KOPT-K1 (cell line): ENCODE data around the gene SYT17.
"Not testable (repeated sequence)": the region's sequence is repeated elsewhere in the genome, so short reads cannot be mapped to it uniquely, and the experiment has no call there.

Source experiments
- H3K27ac ChIP-seq: fragments of 200-600 bp; sonication (generic); 2 replicates; pipeline ENCODE4 v1.5.1; 2016; ENCODE audit warnings: antibody characterized with exemption, mild to moderate bottlenecking, low read depth, low read length; ENCODE audit not compliant: poor library complexity, severe bottlenecking
- H3K36me3 ChIP-seq: fragments of 200-600 bp; sonication (generic); 2 replicates; pipeline ENCODE4 v1.5.1; 2017; ENCODE audit warnings: antibody characterized with exemption, mild to moderate bottlenecking, low read length, moderate library complexity; ENCODE audit not compliant: insufficient read depth
- H3K9me3 ChIP-seq: fragments of 200-600 bp; sonication (generic); 2 replicates; pipeline ENCODE4 v1.5.1; 2017; ENCODE audit warnings: antibody characterized with exemption, low read length, mild to moderate bottlenecking; ENCODE audit not compliant: insufficient read depth, poor library complexity, severe bottlenecking

Gene SYT17

GRCh38 chr16:19175492-19176262 lies 7.6 kb downstream of the SYT17 start:
- Histone ChIP-seq H3K9me3 (no peaks in the 10 kb centered on the region), H3K27ac (no peak overlapping the region), H3K36me3 (no peaks in the 10 kb centered on the region)

DNA sequence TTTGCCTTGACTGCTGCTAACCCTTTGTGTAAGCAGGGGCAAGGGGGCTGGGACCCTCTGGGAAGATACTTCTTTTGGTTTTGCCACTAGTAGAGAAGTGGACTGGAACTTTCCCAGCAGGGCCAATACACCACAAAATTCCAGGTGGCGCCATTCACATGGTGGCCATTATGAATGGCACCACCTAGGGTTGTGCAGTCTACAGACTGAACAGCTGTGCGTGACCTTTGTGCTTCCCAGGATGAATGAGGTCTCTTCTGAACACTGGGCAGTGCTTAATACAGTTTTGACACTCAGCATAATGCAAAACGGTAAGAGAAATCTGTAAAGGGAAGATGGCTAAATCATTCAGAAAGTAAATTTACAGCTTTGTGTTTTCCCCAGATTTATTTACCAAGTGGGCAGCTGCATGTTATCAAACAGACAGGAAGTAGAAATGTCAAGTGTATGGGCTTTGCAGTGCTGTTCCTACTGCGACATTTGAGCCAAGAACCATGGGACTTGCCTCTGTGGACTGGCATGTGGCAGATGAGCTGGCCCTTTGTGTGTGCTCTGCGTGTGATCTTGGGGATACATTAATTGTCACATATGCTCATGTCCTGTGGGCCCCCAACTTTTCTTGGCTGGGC lies 9.2 kb downstream of the SYT17 start:
- no peak overlapping the region for H3K27ac ChIP-seq
- no peaks in the 10 kb centered on the region for H3K36me3 ChIP-seq
- no peaks in the 10 kb centered on the region for H3K9me3 ChIP-seq

DNA sequence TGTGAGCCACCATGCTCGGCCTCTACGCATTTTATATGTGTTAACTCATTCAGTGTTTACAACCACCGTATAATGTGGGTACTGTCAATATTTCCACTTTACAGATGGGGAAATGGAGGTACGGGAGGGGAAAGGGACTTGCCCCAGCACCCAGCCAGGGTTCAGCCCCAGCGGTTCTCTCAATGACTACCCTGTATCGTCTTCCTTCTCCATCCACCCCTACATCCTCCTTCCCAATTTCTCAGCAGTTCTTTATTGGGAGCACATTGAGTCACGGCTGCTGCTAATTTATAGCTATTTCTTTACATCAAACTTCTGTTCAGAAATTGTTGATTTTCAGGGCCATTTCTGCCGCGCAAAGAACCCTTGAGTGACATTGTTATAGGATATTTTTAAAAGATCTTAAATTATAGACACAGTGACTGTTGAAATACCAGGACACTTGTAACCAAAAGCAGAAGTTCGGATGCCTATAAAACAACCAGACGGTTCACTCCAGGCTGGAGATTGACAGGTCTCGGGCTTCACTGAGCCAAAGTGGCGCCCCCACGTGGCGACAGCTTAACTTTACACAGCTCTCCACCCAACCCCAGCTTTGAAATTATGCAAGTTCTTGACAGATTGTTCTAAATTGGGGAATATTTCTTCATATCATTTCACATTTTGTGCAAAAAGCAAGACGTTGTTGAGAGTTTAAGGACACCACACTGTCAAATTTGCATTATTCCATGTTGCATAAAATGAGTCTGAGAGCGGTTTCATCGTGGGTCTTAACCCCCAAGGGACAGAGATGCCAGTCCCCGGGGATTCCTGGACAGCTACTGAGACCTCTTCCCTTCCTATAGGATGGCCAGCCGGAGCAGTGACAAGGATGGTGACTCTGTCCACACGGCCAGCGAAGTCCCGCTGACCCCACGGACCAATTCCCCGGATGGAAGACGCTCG lies 11.8 kb downstream of the SYT17 start:
- no peaks in the 10 kb centered on the region for H3K36me3 ChIP-seq
- no peaks in the 10 kb centered on the region for H3K9me3 ChIP-seq
- H3K27ac ChIP-seq = no peak overlapping the region

DNA sequence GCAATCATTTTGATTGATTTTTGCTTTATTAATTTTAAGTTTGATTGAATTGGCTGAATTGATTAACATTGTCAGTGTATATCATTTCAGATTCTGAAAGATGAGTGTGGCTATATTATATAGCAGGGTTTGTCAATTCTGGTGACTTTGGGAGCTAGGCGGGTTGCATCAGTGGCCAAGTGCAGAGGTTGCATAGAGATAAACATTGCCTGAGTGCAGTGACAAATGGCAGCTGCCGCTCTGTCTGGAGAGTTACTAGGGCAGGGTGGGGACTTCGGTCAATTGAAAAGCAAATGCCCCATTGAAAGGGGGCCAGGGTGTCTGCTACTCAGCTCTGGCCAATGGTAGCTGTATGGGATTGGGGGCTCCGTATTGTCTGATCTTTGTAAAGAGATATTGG lies 12.7 kb downstream of the SYT17 start:
- Histone ChIP-seq H3K36me3 (no peaks in the 10 kb centered on the region), H3K27ac (no peak overlapping the region), H3K9me3 (no peaks in the 10 kb centered on the region)

DNA sequence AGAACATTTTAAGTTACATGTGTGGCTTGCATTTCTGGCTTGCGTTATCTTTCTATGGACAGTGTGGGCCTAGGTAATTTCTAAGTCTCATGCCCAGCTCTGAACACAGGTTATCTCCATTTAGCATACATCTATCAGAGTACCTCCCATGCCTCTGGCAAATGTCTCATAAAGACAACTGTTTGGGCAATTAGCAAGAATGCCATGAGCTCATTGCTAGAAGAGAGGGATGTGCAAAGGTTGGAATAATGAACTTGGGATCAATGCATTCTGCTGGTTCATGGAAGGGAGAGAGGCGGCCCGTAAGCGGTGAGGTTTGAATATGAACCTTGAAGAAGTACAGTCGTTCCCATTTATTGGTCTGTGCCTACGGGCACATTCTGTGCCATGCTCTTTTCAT lies 14.4 kb downstream of the SYT17 start:
- H3K27ac ChIP-seq = no peak overlapping the region
- H3K36me3 ChIP-seq = no peaks in the 10 kb centered on the region
- no peaks in the 10 kb centered on the region for H3K9me3 ChIP-seq

- Histone ChIP-seq H3K27ac (no peak overlapping the region), H3K9me3 (no peaks in the 10 kb centered on the region), H3K36me3 (no peaks in the 10 kb centered on the region)
Observed at GRCh38 chr16:19183187-19183586, 15.1 kb downstream of the SYT17 start.

- Histone ChIP-seq H3K27ac (no peak overlapping the region), H3K9me3 (no peaks in the 10 kb centered on the region)
Observed at GRCh38 chr16:19184823-19185509, 16.9 kb downstream of the SYT17 start.

DNA sequence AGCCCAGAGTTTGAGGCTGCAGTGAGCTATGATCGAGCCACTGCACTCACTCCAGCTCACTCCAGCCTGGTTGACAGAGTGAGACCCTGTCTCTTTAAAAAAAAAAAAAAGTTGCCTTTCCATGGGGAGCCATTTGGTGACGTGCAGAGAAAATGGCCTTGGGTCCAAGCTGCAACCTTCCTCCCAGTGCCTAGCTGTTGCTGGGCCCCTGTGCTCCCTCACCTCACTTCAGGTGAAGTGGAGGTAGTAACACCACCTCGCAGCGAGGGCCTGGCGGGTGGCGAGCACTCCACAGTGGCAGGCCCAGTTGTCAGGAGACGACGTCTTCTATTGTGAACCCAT lies 17.4 kb downstream of the SYT17 start:
- no peak overlapping the region for H3K27ac ChIP-seq
- no peaks in the 10 kb centered on the region for H3K9me3 ChIP-seq
- H3K36me3 ChIP-seq = no peaks in the 10 kb centered on the region

More at GRCh38 chr16:19184823-19185509, 16.9 kb downstream of the SYT17 start:
- H3K36me3 ChIP-seq = no peaks in the 10 kb centered on the region

DNA sequence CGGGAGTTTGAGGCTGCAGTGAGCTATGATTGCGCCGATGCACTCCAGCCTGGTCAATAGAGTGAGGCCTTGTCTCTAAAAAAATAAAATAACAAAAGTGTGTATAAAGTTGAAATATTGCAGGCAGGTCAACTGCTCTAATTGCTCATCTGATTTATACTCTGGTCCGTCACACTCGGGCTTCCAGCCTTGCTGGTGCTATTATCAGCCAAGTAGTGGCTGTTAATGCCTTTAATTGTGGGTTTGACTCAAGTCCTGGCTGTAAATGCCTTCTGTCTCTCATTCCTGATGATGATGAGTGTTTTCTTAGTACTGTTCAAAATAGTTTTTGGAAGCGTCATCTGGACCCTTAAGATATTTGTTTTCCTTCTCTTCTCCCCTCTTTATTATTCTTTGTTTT lies 18.4 kb downstream of the SYT17 start:
- no peaks in the 10 kb centered on the region for H3K9me3 ChIP-seq
- no peak overlapping the region for H3K27ac ChIP-seq
- no peaks in the 10 kb centered on the region for H3K36me3 ChIP-seq

- H3K9me3 ChIP-seq, H3K36me3 ChIP-seq, H3K27ac ChIP-seq: not testable (repeated sequence)
Observed at GRCh38 chr16:19187961-19188360, 19.9 kb downstream of the SYT17 start.

GRCh38 chr16:19188406-19188805 lies 20.4 kb downstream of the SYT17 start:
- no peak overlapping the region for H3K27ac ChIP-seq
- H3K9me3 ChIP-seq = no peaks in the 10 kb centered on the region

DNA sequence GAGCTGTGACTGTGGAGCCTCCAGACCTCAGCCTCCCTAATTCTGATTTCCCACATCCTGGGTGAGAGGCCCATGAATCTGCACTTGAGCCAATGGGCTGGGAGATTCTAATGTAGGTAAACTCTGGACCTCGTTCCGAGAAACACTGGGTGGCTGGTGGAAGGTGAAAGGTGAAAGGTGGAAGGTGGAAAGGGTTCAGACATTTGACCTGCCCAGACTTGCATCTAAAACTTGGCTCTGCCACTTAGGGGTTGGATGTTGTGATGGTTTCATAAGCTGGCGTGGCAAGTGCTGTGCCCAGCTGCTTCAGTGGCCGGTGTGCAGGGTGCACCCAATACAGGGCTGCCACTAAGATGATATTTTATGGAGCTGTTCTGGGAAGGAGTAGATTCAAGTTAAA lies 24.8 kb downstream of the SYT17 start:
- H3K36me3 ChIP-seq = no peaks in the 10 kb centered on the region
- no peak overlapping the region for H3K27ac ChIP-seq
- H3K9me3 ChIP-seq = no peaks in the 10 kb centered on the region

More at GRCh38 chr16:19188406-19188805, 20.4 kb downstream of the SYT17 start:
- H3K36me3 ChIP-seq = no peaks in the 10 kb centered on the region

DNA sequence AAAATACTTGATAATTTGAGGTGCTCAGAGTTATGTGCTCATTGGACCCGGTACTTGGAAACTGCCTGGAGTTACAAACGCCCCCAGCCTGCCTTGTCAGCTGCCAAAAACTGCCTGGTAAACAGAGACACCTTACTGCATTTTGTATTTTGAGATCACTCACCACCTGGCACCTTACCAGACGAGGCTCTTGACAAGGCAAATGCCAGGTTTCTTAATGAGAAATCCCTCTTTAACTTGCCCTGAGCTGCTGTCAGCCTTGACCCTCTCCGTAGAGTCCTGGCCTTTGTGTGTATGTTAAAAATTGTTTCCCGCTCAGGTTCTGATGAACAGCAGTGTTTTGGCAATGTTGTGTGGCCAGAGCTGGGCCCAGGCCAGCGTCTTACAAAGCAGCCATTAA lies 28.8 kb downstream of the SYT17 start:
- no peak overlapping the region for H3K27ac ChIP-seq
- H3K9me3 ChIP-seq = peaks cover 3% of the 10 kb centered on the region
- no peaks in the 10 kb centered on the region for H3K36me3 ChIP-seq

- H3K9me3 ChIP-seq = peaks cover 11% of the 10 kb centered on the region
Observed at GRCh38 chr16:19203374-19203966, 35.4 kb downstream of the SYT17 start.

More at GRCh38 chr16:19203374-19203966, 35.4 kb downstream of the SYT17 start:
- Histone ChIP-seq H3K27ac (no peak overlapping the region), H3K36me3 (no peaks in the 10 kb centered on the region)
